ENCODE measurements around the gene TRIM7.

The TRIM7 gene

DNA sequence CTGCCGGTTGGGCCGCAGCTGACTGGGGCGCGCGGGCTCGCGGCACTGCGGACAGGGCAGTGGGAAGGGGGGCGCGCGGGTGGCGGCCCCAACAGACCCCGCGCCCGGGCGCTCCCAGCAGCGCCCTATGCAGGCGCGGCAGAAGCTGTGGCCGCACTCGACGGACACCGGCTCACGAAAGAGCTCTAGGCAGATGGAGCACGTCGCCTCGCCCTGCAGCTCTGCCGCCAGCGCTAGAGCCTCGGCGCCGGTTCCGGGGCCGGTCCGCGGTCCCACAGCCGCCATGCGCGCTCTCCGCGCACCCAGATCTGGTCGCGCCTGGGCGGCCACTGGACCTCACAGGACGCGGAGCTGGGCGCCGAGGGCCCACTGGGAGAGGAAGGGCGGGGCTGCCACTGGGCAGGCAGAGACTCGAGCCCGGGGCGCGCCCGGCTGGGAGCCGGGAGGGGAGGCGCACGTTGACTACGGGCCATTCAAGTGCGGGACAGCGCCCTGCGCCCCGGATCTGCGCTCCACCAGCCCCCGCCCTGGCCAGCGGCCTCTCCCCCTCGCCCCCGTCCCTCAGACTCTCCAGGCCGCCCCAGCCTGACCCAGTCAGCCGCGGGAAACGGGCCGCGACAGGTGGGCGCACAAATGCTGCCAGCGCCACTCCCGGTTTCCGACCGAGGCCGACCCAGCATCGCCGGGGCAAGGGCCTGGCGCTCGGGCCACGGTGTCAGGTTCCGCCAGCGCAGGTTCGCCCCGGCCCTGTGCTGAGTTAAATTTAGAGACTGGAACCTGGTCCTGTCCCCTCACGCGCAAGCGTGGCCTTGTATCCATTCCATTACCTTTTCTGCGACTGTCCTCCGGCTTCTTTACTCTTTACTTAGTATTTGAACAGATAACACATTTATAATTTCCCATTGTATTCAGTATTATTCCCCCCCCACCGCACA lies at the start of gene TRIM7:
TSS of gene TRIM7 (minus strand) at position 371 of the 935 bp plus-strand sequence. CDS start at position 285, 86 bp downstream.
- DNase-seq = no peak

DNA sequence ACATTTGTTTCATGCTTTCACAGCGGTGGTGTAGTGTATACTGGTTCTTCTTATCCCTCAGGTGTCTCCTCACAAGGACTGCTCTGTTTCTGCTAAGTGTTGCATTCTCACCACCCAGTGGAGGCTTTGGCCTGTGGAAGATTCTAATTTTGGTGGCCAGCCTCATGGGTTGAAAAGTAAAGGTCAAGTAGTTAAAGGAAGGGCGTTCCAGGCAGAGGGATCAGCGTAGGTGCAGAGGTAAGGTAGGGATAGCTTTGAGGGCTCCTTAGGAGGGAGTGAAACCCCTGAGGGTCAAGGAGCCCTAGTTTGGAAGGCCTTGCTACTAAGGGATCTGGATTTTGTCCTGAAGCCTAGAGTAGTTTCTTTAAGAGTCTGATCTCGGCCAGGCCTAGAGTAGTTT lies 43.3 kb upstream of the TRIM7 start:
- DNase-seq = no peak

DNA sequence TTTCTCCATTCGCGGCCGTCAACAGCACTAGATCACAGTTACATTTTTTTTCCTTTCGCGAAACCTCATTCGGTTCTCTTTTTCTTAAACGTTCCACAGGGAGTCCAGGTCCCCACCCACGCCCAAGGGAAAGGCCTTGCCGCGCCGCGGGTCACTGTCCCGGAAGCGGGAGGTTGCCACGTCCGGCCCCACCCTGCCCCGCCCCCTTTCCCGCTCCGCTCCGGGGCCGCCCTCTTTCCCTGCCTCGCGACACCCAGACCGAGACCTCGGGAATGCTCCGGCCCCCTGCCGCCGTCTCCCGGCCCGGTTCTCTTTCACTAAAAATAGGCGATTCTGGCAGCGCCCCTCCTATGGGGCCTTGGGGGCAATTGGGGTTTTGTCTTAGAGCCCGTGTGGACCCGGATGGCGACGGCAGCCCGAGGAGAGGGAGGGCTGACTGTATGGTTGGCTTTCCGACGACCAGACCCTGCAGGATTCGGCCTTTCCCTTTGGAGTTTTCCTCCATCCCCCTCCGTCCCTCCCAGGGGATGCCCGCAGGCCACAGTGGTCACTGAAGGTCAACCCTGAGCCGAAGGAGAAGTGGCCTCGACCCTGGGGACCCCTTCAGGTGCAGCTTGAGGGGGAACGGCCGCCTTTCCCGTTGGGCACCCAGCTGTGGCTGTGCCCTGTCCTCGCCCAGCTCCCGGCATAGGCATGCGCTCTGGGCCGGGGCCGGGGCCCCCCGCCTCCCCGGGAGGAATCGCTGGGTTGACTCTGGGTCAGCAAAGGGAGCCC lies 41.5 kb upstream of the TRIM7 start:
- DNase-seq = no peak

DNA sequence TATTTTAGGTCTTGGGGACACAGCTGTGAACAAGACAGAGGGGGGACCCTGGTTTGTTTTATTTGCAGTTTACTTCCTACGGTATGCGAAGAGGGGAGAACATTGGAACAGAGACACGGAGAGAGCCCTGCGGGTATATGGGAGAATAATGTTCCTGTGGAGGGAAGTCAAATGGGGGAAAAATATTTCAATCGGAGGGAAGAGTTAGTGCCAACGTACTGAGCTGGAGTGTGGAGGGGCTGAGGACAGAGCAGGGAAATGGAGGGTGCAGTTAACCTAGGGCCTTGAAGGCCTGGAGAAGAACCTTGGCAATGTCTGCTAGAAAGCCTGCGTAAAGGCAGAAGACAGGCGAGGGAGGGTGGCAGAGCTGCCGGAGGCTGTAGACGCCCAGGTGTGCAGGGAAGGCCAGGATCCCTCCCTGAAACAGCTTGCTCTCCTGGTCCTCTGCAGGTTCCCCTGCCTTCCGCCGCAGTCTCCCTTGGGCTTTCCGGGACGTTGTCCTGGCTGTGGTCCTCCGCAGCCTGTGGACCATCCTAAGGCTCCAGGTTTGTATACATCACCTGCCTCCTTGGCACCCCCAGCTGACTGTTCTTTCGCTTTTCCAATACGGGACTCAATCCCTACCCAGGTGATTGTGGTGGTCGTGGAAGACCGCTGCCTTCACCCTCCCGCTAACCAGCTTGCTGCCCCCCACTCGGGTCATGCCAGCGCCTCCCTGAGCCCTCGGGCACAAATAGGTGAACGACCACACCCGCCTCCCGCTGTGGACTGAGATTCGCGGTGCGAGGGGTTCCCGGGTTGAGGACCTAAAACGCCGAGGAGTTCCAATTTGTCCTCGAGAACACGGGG lies 40.7 kb upstream of the TRIM7 start:
- DNase-seq = no peak

DNA sequence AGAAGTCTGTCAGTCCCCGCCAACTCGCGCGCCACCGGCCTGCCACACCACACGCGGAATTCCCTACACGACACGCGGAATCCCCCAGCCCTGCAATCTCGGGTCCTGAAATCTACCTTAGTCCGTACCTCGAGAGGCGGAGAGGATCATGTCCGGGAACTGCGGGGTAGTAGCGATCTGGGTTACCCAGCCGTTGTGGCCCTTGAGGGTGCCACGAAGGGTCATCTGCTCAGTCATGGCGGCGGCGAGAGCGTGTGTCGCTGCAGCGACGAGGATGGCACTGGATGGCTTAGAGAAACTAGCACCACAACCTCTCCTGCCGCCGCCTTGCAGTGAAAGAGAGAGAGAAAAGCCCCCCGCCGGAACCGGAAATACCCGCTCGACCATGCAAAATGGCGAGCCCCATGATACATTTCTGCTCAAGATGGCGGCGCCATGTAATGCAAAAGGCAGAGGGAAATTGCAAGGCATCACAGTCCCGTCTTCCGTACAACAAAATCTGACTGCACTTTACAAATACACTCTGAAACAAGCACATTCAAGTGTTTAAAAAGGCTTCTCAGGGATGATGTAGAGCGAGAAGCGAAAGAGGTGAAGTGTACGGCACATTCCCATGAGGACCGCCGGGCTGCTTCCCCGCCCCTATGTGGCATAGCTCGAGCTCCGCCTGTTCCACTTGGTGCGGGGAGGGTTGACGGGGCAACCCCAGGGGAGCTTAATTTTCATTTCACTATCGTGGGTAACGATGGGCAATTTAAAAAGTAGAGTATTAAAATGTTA lies 38.8 kb upstream of the TRIM7 start, which contains the start of gene RACK1:
TSS of gene RACK1 (minus strand) at position 343 of the 780 bp plus-strand sequence. CDS start at position 237, 106 bp downstream.
- no peak for DNase-seq

DNA sequence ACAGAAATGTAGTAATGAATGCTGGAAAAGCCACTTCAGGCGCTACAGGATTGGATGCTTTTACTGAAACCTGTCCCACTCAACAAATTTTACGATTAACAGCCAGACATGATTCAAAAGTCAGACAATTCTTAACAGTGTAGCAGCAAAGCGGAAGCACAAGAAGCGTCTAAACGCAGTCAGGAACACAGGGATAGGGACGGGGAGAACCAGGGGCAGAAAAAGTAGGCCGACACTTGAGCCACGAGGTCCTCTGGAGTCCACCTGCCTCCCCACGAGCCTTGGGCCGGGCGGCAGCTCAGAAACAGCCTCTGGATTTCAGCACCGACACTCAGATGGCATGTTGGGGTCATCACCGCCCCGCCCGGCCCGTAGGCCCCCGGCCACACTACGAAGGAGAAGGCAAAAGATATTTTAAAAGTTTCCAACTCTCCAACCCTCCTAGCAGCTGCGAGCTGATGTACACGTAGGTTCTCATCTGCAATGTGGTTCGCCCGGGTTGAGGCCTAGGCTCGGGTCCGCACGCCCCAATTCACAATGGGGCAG lies 38.1 kb upstream of the TRIM7 start:
- DNase-seq = no peak

DNA sequence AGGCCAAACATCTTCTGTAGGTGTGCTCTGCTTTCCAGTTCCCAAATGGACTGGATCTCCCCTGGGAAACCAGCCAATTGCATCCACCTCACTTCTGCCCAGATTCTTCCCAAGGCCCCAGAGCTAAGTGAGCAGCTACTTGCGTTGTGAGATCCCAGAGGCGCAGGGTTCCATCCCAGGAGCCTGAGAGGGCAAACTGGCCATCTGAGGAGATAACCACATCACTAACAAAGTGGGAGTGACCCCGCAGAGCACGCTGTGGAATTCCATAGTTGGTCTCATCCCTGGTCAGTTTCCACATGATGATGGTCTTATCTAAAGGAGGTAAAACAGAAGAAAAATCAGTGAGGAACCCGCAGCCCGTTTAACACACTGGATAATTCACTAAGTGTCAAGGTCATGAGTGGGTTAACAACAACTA lies 37.0 kb upstream of the TRIM7 start:
- DNase-seq = no peak

DNA sequence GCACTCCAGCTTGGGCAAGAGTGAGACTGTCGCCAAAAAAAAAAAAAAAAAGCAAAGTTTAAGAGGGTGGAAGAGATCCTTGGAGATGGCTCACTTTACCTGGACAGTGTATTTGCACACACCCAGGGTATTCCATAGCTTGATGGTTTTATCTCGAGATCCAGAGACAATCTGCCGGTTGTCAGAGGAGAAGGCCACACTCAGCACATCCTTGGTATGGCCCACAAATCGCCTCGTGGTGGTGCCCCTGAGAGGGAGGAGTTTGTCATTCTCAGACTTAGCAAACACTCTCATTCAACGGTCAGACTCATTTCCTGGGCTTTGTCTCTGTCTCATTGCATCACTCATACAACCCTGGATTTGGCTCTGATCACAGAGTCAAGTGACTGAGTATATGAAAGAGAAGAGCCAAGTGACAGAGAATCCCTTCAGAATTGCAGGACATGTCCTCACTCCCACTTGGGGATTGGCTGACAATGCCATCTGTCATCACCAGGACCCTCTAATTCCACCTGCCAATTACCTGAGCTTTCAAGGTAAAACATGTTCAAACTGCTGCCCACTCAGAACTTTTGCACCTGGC lies 36.5 kb upstream of the TRIM7 start:
- no peak for DNase-seq

DNA sequence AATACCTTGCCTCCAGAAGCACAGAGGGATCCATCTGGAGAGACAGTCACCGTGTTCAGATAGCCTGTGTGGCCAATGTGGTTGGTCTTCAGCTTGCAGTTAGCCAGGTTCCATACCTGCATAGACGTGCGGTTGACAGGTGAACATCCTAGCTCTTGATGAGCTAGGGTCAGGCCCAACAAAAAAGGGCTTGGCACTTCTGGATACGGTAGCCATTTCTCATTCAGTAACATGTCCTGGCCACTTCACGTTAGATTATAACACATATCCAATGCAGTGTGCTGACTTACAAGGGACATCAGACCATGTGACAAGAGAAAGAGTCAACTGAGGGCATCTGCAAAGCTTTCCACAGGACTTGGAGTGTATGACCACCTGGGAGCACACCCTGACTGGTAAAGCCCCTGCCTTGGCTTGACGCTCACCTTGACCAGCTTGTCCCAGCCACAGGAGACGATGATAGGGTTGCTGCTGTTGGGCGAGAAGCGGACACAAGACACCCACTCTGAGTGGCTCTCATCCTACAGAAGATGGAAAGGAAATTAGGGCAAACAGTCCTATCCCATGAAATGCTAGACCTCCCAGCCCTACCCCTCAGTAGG lies 34.2 kb upstream of the TRIM7 start:
- no peak for DNase-seq

DNA sequence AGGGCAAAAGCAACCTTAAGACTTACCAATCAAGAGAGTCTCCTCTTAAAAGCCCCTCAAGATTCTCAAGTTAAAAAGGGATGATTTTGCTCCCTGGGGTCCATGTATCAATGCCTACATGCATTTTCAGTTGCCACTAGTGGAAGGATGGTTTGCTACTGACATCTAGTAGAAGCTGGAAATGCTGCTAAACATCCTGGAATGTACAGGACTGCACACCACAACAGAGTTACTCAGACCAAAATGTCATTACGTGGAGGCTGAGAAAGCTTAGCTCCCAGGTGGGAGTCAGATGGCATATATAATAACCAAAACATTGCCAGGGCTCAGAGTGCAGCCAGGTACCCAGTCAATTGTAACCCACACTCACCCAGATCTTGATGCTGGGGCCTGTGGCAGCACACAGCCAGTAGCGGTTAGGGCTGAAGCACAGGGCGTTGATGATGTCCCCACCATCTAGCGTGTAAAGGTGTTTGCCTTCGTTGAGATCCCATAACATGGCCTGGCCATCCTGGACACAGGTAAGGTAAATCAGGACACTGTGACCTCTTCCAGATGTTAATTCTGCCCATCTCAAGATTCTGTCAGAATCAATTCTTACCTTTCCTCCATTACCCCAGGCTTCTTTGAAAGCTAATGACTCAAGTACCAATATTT lies 32.9 kb upstream of the TRIM7 start:
- DNase-seq = no peak

DNA sequence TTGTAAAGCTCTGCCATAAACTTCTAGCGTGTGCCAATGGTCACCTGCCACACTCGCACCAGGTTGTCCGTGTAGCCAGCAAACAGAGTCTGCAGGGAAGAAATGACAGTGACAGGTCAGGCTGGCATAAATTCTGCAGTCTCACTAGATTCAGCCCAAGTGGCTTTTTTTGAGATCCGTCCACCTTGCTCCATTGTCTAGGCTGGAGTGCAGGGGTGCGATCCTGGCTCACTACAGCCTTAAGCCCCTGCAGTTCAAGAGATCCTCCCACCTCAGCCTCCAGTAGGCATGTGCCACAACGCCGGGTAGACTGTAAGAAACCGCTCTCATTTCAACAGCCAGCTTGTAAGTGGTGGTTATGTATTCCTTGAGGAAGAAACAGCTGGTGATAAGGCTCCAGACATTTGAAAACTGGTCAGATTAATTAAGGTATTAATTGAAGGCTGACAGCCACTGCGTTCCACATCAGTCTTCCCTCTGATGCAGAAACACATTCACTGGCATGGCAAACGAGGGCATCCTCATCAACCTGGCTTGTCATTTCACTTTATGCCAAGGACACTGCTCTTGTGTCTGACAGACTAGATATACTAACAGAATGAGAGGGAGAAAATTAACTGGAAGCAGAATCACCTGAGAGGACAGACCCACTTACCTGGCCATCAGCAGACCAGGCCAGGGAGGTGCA lies 32.1 kb upstream of the TRIM7 start:
- DNase-seq = no peak

DNA sequence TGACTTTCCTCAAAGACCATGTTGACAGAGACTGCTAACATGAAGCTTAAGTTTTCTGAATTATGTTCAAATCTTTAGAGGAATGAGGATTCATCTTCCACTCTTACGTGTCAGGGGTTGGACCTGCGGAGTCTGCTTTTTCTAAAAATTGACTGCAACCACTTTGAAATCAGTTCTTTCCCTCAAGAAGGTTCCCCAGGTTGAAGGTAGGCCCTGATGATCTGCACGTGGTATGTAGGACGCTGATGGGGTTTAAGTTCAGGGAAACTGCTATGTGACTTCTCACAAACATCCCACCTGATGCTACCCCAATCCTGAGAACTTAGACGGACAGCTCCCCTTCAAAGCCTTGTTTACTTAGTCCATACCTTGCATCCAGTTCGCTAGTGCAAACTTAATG lies 31.5 kb upstream of the TRIM7 start:
- DNase-seq = no peak

DNA sequence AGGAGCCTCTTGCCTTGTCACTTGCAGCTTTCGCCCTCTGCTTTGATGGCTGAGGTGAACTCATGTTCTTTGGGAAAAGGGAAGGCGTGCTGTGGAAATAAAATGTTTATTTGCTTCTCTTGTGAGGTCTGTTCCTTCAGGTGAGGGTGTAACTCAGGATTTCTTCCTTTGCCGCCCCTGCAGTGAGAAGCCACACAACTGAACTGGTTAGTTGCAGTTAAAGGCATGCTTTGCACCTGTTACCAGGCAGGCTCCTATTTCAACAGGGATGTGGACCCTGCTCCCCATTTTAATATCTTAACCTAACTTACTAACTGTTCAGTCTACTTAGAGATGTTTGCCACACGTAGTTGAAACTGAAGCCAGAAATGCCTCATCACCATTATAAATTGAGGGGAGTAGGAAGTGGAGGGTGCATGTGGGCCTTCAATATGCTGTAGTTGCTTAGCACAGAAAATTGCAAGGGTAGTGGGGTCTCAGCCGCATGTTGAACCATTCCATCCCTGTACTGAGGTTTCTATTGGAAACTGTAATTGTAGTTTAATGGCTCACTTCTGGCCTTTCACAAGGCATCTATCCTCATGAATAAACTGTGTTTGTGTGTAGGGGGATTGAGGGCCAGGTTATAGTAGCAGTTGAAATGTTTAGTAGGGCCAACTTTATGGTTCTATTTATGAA lies 30.8 kb upstream of the TRIM7 start:
- no peak for DNase-seq

DNA sequence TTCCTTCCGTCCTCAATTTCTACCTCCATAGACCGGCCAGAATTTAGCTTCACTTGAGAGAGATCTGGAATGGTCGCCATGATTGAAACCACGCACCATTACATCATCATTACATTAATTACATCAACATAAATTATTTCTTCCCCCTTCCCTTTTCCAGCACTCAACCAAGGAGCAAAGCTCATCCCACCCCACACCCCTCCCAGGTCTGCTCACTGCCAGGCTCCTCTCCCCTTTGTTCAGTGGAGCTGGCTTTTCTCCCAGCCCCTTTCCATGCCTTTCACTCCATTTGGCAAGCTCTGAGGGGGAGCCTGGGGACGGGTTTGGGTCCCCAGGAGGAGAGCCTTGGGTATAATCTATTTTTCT lies 30.3 kb upstream of the TRIM7 start:
- DNase-seq = no peak

DNA sequence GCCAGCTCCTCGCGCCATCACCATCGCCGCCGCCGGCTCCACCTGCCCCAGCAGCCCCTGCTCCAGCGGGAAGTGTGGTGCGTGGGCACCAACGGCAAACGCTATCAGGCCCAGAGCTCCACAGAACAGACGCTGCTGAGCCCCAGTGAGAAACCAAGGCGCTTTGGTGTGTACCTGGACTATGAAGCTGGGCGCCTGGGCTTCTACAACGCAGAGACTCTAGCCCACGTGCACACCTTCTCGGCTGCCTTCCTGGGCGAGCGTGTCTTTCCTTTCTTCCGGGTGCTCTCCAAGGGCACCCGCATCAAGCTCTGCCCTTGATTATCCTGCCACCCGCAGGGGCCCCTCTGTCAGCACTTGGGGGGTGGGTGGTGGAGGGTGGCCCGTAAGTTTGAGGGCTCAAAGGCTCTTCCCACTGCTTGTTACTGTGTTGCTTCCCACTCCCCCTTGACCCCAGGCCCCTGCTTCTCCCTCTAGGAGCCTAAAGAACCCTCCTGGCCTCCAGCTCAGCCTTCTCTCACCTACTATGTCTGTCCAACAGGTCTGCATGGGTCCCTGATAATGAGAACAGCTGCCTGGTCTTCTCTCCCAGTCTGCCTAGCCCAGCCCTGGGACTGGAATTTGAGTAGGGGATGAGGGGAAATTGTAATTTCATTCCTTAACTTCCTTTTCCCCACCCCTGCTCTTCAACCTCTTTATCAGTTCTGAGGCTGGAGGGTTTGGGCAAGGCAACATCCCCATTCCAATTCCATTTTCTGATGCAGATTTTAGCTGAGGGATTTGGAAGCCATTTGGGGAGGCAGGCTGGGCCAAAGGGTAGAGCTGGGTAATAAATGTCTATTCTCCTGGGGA lies 29.7 kb upstream of the TRIM7 start:
- DNase-seq = no peak

DNA sequence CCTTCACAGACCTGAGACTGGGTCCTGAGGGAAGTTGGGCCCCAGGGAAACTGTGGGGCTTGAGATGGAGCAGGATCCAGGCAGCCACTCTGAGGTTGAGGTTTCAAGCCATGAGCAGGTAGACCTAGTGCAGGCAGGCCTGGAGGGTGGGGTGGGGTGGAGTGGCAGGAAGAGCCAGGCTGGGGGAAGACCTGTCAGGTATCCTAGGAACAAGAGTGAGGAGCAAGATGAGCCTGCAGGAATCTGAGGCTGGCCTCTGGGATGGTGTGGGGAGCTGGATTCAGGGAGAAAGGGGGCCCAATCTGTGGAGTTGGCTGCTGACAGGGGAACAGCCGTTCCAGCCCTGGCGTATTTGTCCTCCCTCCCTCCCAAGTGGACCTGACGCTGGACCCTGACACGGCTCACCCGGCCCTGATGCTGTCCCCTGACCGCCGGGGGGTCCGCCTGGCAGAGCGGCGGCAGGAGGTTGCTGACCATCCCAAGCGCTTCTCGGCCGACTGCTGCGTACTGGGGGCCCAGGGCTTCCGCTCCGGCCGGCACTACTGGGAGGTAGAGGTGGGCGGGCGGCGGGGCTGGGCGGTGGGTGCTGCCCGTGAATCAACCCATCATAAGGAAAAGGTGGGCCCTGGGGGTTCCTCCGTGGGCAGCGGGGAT lies 28.9 kb upstream of the TRIM7 start:
- DNase-seq = no peak

DNA sequence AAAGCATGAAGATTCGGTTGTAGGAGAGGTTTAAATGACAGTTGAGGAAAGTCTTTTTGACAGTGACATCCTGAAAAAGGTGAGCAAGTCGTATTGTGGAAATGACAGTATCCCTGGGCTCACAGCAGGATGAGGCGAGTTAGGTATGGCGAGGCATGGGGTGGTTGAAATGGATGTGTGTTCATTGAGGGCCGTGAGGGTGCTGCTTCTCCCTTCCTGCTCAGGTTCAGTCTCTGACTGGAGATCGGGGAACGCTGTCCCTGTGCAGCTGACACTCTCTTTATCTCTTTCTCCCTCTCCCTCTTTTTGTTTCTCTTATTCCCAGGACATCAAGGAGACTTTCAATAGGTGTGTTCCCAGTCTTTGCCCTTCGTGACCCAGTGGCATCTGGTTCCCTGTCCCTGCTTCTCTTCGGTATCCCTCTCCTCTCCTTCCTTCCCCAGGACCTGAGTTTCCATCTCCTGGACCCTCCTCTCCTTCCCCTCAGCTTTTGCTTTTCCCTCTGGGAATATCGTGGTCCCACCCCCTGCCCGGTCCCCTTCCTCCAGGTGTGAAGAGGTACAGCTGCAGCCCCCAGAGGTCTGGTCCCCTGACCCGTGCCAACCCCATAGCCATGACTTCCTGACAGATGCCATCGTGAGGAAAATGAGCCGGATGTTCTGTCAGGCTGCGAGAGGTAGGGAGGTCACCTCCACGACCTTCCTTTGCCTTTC lies 28.2 kb upstream of the TRIM7 start:
- DNase-seq = no peak
